SU-DHL-6 (cell line): ENCODE measurements around the gene SIT1.

Source experiments
- EZH2phosphoT487 ChIP-seq: fragments of 200-600 bp; sonication (generic), shearing (Covaris generic); conservative IDR thresholded peaks from 2 replicates; pipeline ENCODE4 v1.6.1; 2018; ENCODE audit warnings: mild to moderate bottlenecking, antibody characterized with exemption, low read length, moderate library complexity, mixed read lengths
- TF ChIP-seq, protein P1 (sequence below): fragments of 200-600 bp; sonication (generic); IDR thresholded peaks from one replicate; pipeline ENCODE4 v1.5.1; 2017; ENCODE audit warnings: antibody characterized with exemption, mild to moderate bottlenecking, low read length, moderate library complexity; ENCODE audit not compliant: insufficient read depth, poor library complexity, severe bottlenecking

DNA sequence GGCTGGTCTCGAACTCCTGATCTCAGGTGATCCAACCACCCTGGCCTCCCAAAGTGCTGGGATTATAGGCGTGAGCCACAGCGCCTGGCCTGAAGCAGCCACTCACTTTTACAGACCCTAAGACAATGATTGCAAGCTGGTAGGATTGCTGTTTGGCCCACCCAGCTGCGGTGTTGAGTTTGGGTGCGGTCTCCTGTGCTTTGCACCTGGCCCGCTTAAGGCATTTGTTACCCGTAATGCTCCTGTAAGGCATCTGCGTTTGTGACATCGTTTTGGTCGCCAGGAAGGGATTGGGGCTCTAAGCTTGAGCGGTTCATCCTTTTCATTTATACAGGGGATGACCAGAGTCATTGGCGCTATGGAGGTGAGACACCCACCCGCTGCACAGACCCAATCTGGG is 24.5 kb upstream of the SIT1 start:
- TF ChIP-seq, protein P1, sequence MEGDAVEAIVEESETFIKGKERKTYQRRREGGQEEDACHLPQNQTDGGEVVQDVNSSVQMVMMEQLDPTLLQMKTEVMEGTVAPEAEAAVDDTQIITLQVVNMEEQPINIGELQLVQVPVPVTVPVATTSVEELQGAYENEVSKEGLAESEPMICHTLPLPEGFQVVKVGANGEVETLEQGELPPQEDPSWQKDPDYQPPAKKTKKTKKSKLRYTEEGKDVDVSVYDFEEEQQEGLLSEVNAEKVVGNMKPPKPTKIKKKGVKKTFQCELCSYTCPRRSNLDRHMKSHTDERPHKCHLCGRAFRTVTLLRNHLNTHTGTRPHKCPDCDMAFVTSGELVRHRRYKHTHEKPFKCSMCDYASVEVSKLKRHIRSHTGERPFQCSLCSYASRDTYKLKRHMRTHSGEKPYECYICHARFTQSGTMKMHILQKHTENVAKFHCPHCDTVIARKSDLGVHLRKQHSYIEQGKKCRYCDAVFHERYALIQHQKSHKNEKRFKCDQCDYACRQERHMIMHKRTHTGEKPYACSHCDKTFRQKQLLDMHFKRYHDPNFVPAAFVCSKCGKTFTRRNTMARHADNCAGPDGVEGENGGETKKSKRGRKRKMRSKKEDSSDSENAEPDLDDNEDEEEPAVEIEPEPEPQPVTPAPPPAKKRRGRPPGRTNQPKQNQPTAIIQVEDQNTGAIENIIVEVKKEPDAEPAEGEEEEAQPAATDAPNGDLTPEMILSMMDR, result no peak
- no peak for TF ChIP-seq EZH2phosphoT487
